Sciatic nerve (tissue), 2 donors: ENCODE measurements around the gene TMEM132C. TPM values are rescaled to one million over a fixed set of nuclear protein-coding genes. Genes with fewer than 3 reads are reported as not detected.

ENCODE experiments used
- ATAC-seq: fragments of 200-7000 bp; cut with Tn5 transposase; one replicate; pipeline ENCODE4 v1.9.1; 2020; ENCODE audit warnings: mild to moderate bottlenecking, moderate library complexity
- DNase-seq: peaks from one replicate; pipeline ENCODE4 v3.0.0-alpha.2; 2020; ENCODE audit warnings: low spot score
- intact Hi-C: fragments of 100-400 bp; cut with DNase I; formaldehyde crosslinking; loops from one replicate; pipeline ENCODE4 v1.14.2; 2022
- total RNA-seq: library from RNA; stranded (reverse); fragmentation: NEBNext Ultra II Directional; extraction: Animal tissue kit (Norgen Biotek cat#: 25700); gene quantifications from one replicate; pipeline ENCODE4 v1.2.1, GENCODE V29; 2021
- donor health status: DM: no; HTN: no; CAD: no.
- donor health status: DM: no; HTN: no; CAD: no.

TMEM132C gene
- total RNA-seq, 1 donor from 2014 or later, result 13.5 TPM

GRCh38 chr12:128613837-128614590 lies 347.0 kb downstream of the TMEM132C start:
- no peak for DNase-seq
- no peak for ATAC-seq
- intact Hi-C loops, result no loop called here

- no peak for DNase-seq
Measured at GRCh38 chr12:128617304-128617833, 350.4 kb downstream of the TMEM132C start.

GRCh38 chr12:128619263-128619662 lies 352.3 kb downstream of the TMEM132C start:
- intact Hi-C loops, result no loop called here
- DNase-seq, result no peak
- no peak for ATAC-seq

More at GRCh38 chr12:128617304-128617833, 350.4 kb downstream of the TMEM132C start:
- intact Hi-C loops, result no loop called here
- no peak for ATAC-seq

- no peak for ATAC-seq
- DNase-seq, result no peak
- intact Hi-C loops, result no loop called here
Measured at GRCh38 chr12:128621304-128621703, 354.3 kb downstream of the TMEM132C start.

- DNase-seq, result no peak
- intact Hi-C loops, result no loop called here
- ATAC-seq, result no peak
Measured at GRCh38 chr12:128623748-128624147, 356.8 kb downstream of the TMEM132C start.

GRCh38 chr12:128626808-128627320 lies 359.9 kb downstream of the TMEM132C start:
- DNase-seq (no peak), ATAC-seq (no peak)
- intact Hi-C loops, result no loop called here

GRCh38 chr12:128627659-128628058 lies 360.7 kb downstream of the TMEM132C start:
- no peak for DNase-seq
- ATAC-seq, result no peak
- intact Hi-C loops, result no loop called here

- DNase-seq (no peak), ATAC-seq (no peak)
- intact Hi-C loops, result no loop called here
Measured at GRCh38 chr12:128629979-128630378, 363.0 kb downstream of the TMEM132C start.

- ATAC-seq (no peak), DNase-seq (no peak)
- intact Hi-C loops, result no loop called here
Measured at GRCh38 chr12:128637642-128638606, 371.0 kb downstream of the TMEM132C start.

- DNase-seq, result no peak
- intact Hi-C loops, result no loop called here
- no peak for ATAC-seq
Measured at GRCh38 chr12:128639089-128639488, 372.1 kb downstream of the TMEM132C start.

- ATAC-seq, result no peak
- intact Hi-C loops, result no loop called here
- DNase-seq, result no peak
Measured at GRCh38 chr12:128643155-128643554, 376.2 kb downstream of the TMEM132C start.

GRCh38 chr12:128644664-128645296 lies 377.8 kb downstream of the TMEM132C start:
- ATAC-seq (no peak), DNase-seq (no peak)
- intact Hi-C loops, result no loop called here

- DNase-seq (no peak), ATAC-seq (no peak)
- intact Hi-C loops, result loop anchor here (1.0 kb wide), 1 partner anchor 43 kb away; no protein-coding TSS in a partner anchor
Measured at GRCh38 chr12:128649902-128650301, 382.9 kb downstream of the TMEM132C start.

GRCh38 chr12:128652136-128652751 lies 385.3 kb downstream of the TMEM132C start:
- DNase-seq, result no peak
- no peak for ATAC-seq
- intact Hi-C loops, result no loop called here

GRCh38 chr12:128654468-128654867 lies 387.5 kb downstream of the TMEM132C start:
- ATAC-seq (no peak), DNase-seq (no peak)
- intact Hi-C loops, result no loop called here

GRCh38 chr12:128657378-128657777 lies 390.4 kb downstream of the TMEM132C start:
- DNase-seq (no peak), ATAC-seq (no peak)
- intact Hi-C loops, result no loop called here

GRCh38 chr12:128660532-128661225 lies 393.7 kb downstream of the TMEM132C start:
- ATAC-seq (no peak), DNase-seq (no peak)

GRCh38 chr12:128661226-128661569 lies 394.2 kb downstream of the TMEM132C start:
- DNase-seq (no peak), ATAC-seq (no peak)
- intact Hi-C loops, result no loop called here

More at GRCh38 chr12:128660532-128661225, 393.7 kb downstream of the TMEM132C start:
- intact Hi-C loops, result no loop called here
